Neuronal stem cell (in vitro differentiated cells): Measurements from ENCODE around the gene MTA3.
"Not testable (repeated sequence)": the region's sequence is repeated elsewhere in the genome, so short reads cannot be mapped to it uniquely, and the experiment has no call there.

ENCODE experiments used
- DNase-seq: peaks from one replicate; pipeline ENCODE4 v3.0.0-alpha.2; 2013; ENCODE audit warnings: low spot score
- H2AFZ ChIP-seq: one replicate; pipeline ENCODE4 v1.6.1; 2013; ENCODE audit warnings: mild to moderate bottlenecking, low read length, inconsistent platforms
- H2AK5ac ChIP-seq: 2 replicates; pipeline ENCODE4 v1.6.1; 2013; ENCODE audit warnings: low read depth, mild to moderate bottlenecking, inconsistent platforms, low read length, moderate library complexity, mixed read lengths
- H2BK120ac ChIP-seq: 2 replicates; pipeline ENCODE4 v1.6.1; 2013; ENCODE audit warnings: low read depth, mild to moderate bottlenecking, inconsistent platforms, low read length, moderate library complexity, mixed read lengths
- H2BK12ac ChIP-seq: one replicate; pipeline ENCODE4 v1.6.1; 2013; ENCODE audit warnings: low read length, inconsistent platforms
- H2BK15ac ChIP-seq: 2 replicates; pipeline ENCODE4 v1.6.1; 2013; ENCODE audit warnings: mild to moderate bottlenecking, low read length, inconsistent platforms, mixed read lengths
- H2BK5ac ChIP-seq: one replicate; pipeline ENCODE4 v1.6.1; 2013; ENCODE audit warnings: inconsistent platforms, mild to moderate bottlenecking, low read length, moderate library complexity
- H3K14ac ChIP-seq: one replicate; pipeline ENCODE4 v1.6.1; 2013; ENCODE audit warnings: low read length, inconsistent platforms
- H3K18ac ChIP-seq: 2 replicates; pipeline ENCODE4 v1.6.1; 2013; ENCODE audit warnings: low read length, inconsistent platforms
- H3K23ac ChIP-seq: 2 replicates; pipeline ENCODE4 v1.6.1; 2013; ENCODE audit warnings: low read depth, mild to moderate bottlenecking, mixed read lengths, low read length, inconsistent platforms; ENCODE audit not compliant: poor library complexity
- H3K27ac ChIP-seq: replicated peaks from 3 replicates; pipeline ENCODE4 v1.5.1; 2013; ENCODE audit warnings: low read length, inconsistent platforms
- H3K27me3 ChIP-seq, 3 experiments: 2 replicates each; pipeline ENCODE4 v1.6.1; 2013; ENCODE audit warnings: low read length in 3 of 3, mild to moderate bottlenecking in 2 of 3, inconsistent platforms in 1 of 3, low read depth in 1 of 3, mixed read lengths in 1 of 3, moderate library complexity in 1 of 3; ENCODE audit not compliant: control insufficient read depth in 3 of 3, insufficient read depth in 3 of 3
- H3K36me3 ChIP-seq, 2 donors: replicated peaks in 1 of 2; 2 replicates each; pipeline ENCODE4 v1.6.1; 2013; ENCODE audit warnings: low read length in 2 of 2; ENCODE audit not compliant: control insufficient read depth in 2 of 2, insufficient read depth in 2 of 2
- H3K4ac ChIP-seq: 2 replicates; pipeline ENCODE4 v1.6.1; 2013; ENCODE audit warnings: inconsistent platforms, mild to moderate bottlenecking, low read length, moderate library complexity
- H3K4me1 ChIP-seq, 2 donors: 1 replicate in 1 of 2; 2 replicates in 1 of 2; pipeline ENCODE4 v1.6.1; 2013; ENCODE audit warnings: low read length in 2 of 2, low read depth in 1 of 2; ENCODE audit not compliant: control insufficient read depth in 2 of 2, insufficient read depth in 1 of 2
- H3K4me2 ChIP-seq: one replicate; pipeline ENCODE4 v1.6.1; 2013; ENCODE audit warnings: mild to moderate bottlenecking, low read length, inconsistent platforms; ENCODE audit not compliant: insufficient read depth, poor library complexity, severe bottlenecking
- H3K4me3 ChIP-seq, 2 donors: 2 replicates each; pipeline ENCODE4 v1.5.1; 2013; ENCODE audit warnings: low read length in 2 of 2, mild to moderate bottlenecking in 2 of 2, inconsistent platforms in 1 of 2, moderate library complexity in 1 of 2
- H3K79me1 ChIP-seq: one replicate; pipeline ENCODE4 v1.6.1; 2013; ENCODE audit warnings: low read depth, mild to moderate bottlenecking, inconsistent platforms, low read length, moderate library complexity
- H3K9ac ChIP-seq: one replicate; pipeline ENCODE4 v1.6.1; 2013; ENCODE audit warnings: mild to moderate bottlenecking, low read depth, low read length, inconsistent platforms; ENCODE audit not compliant: poor library complexity
- H3K9me3 ChIP-seq, 2 donors: replicated peaks in 1 of 2; 2 replicates each; pipeline versions ENCODE3 to v1.6.1; 2013; ENCODE audit warnings: low read length in 2 of 2, mild to moderate bottlenecking in 2 of 2, inconsistent platforms in 1 of 2, low read depth in 1 of 2, mixed read lengths in 1 of 2, moderate library complexity in 1 of 2; ENCODE audit not compliant: control insufficient read depth in 2 of 2, insufficient read depth in 1 of 2
- H4K8ac ChIP-seq: one replicate; pipeline ENCODE4 v1.6.1; 2013; ENCODE audit warnings: low read depth, mild to moderate bottlenecking, inconsistent platforms, low read length, moderate library complexity
- H4K91ac ChIP-seq: one replicate; pipeline ENCODE4 v1.6.1; 2013; ENCODE audit warnings: low read length, low read depth, mild to moderate bottlenecking, inconsistent platforms; ENCODE audit not compliant: poor library complexity
- WGBS, 2 donors: extraction: QIAGEN DNeasy Blood & Tissue Kit; methylation state at CpG; one replicate each; pipeline ENCODE4 v1.1.7; 2013; ENCODE audit warnings: missing lambda C conversion rate in 2 of 2, mixed read lengths in 1 of 2; ENCODE audit not compliant: insufficient read length in 2 of 2, insufficient replicate concordance in 1 of 2; ENCODE audit errors: extremely low coverage in 2 of 2; 5-methylcytosine and 5-hydroxymethylcytosine counted together

MTA3 gene

GRCh38 chr2:42726680-42727079 lies 158.2 kb downstream of the MTA3 start:
- Histone ChIP-seq H3K4ac (no peak overlapping the region), H3K36me3 (peaks cover 2 to 10% of the 10 kb centered on the region in 2 donors), H2AK5ac (no peak overlapping the region), H3K9ac (no peak overlapping the region), H3K9me3 (peaks cover 0 to 9% of the 10 kb centered on the region in 2 donors), H3K79me1 (no peaks in the 10 kb centered on the region), H3K27me3 (no peaks in the 10 kb centered on the region), H2BK5ac (no peak overlapping the region), H2AFZ (no peak overlapping the region), H3K4me2 (no peak overlapping the region), H2BK120ac (no peak overlapping the region), H3K27ac (no peak overlapping the region), H2BK12ac (no peak overlapping the region), H3K23ac (no peak overlapping the region), H3K14ac (no peak overlapping the region), H4K8ac (no peak overlapping the region), H2BK15ac (no peak overlapping the region), H4K91ac (no peak overlapping the region), H3K4me3 (no peak overlapping the region), H3K4me1 (peaks cover 4 to 8% of the 10 kb centered on the region in 2 donors), H3K18ac (no peak overlapping the region)
- DNase-seq: no peak
- WGBS, 2 donors: no CpG with 5 or more reads among the region's 2 CpGs

DNA sequence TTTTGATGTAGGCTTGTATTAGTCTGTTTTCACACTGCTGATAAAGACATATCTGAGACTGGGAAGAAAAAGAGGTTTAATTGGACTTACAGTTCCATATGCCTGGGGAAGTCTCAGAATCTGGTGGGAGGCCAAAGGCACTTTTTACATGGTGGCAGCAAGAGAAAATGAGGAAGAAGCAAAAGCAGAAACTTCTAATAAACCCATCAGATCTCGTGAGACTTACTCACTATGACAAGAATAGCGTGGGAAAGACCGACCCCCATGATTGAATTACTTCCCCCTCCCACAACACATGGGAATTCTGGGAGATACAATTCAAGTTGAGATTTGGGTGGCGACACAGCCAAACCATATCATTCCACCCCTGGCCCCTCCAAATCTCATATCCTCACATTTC lies 162.9 kb downstream of the MTA3 start:
- not testable (repeated sequence) for H2BK15ac ChIP-seq, H3K14ac ChIP-seq, H3K18ac ChIP-seq, H3K23ac ChIP-seq, H3K4me3 ChIP-seq, H2AK5ac ChIP-seq, H3K4me1 ChIP-seq, H3K27ac ChIP-seq, H4K8ac ChIP-seq, H2BK12ac ChIP-seq, H2BK120ac ChIP-seq, H3K79me1 ChIP-seq, H3K4me2 ChIP-seq, H3K27me3 ChIP-seq, H2AFZ ChIP-seq, H3K9ac ChIP-seq, DNase-seq, H3K4ac ChIP-seq, H4K91ac ChIP-seq, H2BK5ac ChIP-seq, H3K36me3 ChIP-seq
- H3K9me3 ChIP-seq: peaks cover 0 to 15% of the 10 kb centered on the region in 2 donors
- WGBS, 2 donors: no CpG with 5 or more reads among the region's 4 CpGs

- no CpG with 5 or more reads among the region's 1 CpG for WGBS, 2 donors
- Histone ChIP-seq H2BK120ac (no peak overlapping the region), H3K27ac (no peak overlapping the region), H4K91ac (no peak overlapping the region), H3K4me2 (no peak overlapping the region), H3K18ac (no peak overlapping the region), H2BK15ac (no peak overlapping the region), H3K4me3 (no peak overlapping the region), H4K8ac (no peak overlapping the region), H2AFZ (no peak overlapping the region), H2BK12ac (no peak overlapping the region), H3K23ac (no peak overlapping the region), H3K4me1 (no peaks in the 10 kb centered on the region), H3K27me3 (no peaks in the 10 kb centered on the region), H3K14ac (no peak overlapping the region), H2AK5ac (no peak overlapping the region), H3K4ac (no peak overlapping the region), H3K36me3 (peaks cover 0 to 15% of the 10 kb centered on the region in 2 donors), H2BK5ac (no peak overlapping the region), H3K9ac (no peak overlapping the region), H3K9me3 (peaks cover 0 to 15% of the 10 kb centered on the region in 2 donors), H3K79me1 (no peaks in the 10 kb centered on the region)
- no peak for DNase-seq
Measured at GRCh38 chr2:42733852-42734251, 165.4 kb downstream of the MTA3 start.

DNA sequence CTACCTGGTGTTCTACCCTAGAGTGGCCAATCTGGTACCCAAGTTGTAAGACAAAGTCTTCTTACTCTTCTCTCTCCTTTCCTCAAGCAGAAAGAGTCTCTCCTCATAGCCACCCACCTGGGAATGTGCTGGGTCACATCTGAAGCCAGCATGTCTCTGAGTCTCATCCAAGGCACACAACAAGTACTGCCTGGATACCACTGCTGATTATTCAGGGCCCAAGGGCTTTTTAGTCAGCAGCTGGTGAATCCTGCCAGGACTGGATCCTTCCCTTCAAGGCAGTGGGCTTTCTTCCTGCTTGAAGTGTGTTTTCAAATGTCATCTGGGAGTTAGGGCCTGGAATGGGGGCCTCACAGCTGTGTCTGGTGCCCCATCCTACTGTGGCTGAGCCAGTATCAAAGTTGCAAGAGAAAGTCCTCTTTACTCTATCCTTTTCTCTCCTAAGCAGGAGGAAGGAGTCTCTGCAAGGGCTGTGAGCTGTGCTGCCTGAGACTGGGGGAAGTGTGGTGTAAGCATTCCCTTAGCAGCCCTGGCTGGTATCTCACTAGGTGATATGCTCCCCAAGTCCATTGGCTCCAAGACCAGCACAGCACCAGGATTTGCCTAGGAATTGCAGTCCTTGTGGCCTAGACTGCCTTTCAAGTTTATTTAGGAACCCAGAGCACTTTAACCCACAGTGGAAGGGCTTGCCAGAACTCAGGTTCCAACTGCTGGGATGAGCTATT lies 168.3 kb downstream of the MTA3 start:
- Histone ChIP-seq H3K18ac (no peak overlapping the region), H4K91ac (no peak overlapping the region), H2BK15ac (no peak overlapping the region), H3K27me3 (no peaks in the 10 kb centered on the region), H3K9ac (no peak overlapping the region), H2BK120ac (no peak overlapping the region), H3K23ac (no peak overlapping the region), H3K4ac (no peak overlapping the region), H3K79me1 (no peaks in the 10 kb centered on the region), H4K8ac (no peak overlapping the region), H3K36me3 (peaks cover 2 to 19% of the 10 kb centered on the region in 2 donors), H2AFZ (no peak overlapping the region), H2BK5ac (no peak overlapping the region), H3K27ac (no peak overlapping the region), H3K4me3 (no peak overlapping the region), H3K9me3 (peaks cover 2 to 6% of the 10 kb centered on the region in 2 donors), H3K4me2 (no peak overlapping the region), H3K14ac (no peak overlapping the region), H2AK5ac (no peak overlapping the region), H2BK12ac (no peak overlapping the region), H3K4me1 (no peaks in the 10 kb centered on the region)
- no peak for DNase-seq
